GM12892 (cell line): ENCODE measurements around the gene KLHL18.

Experiments used
- DNase-seq: peaks from one replicate; pipeline ENCODE4 v3.0.0; 2011; ENCODE audit not compliant: insufficient read length
- FAIRE-seq: peaks from 2 replicates; lab custom pipeline; 2011; peaks lifted over from hg19 to GRCh38; lab: Jason Lieb, UNC
- POLR2A ChIP-seq: IDR thresholded peaks from 2 replicates; pipeline ENCODE4 v1.6.1; 2011; ENCODE audit warnings: low read depth, low read length, control low read depth
- POLR2AphosphoS5 ChIP-seq: IDR thresholded peaks from 2 replicates; pipeline ENCODE4 v1.6.1; 2011; ENCODE audit warnings: low read depth, low read length, control low read depth
- TAF1 ChIP-seq: IDR thresholded peaks from 2 replicates; pipeline ENCODE4 v1.6.1; 2011; ENCODE audit warnings: low read depth, mild to moderate bottlenecking, control low read depth, low read length, borderline replicate concordance

The KLHL18 gene

GRCh38 chr3:47323431-47324277 is 40.9 kb downstream of the KLHL18 start:
- DNase-seq (no peak), FAIRE-seq (peak; percentile 40)
- TF ChIP-seq TAF1 = no peak
- no peak for TF ChIP-seq POLR2AphosphoS5
- TF ChIP-seq POLR2A = no peak

- TF ChIP-seq POLR2A = no peak
- no peak for TF ChIP-seq POLR2AphosphoS5
- no peak for TF ChIP-seq TAF1
- no peak for FAIRE-seq
- peak; percentile 40 for DNase-seq
Observed at GRCh38 chr3:47324278-47324865, 41.6 kb downstream of the KLHL18 start.

- no peak for FAIRE-seq
- no peak for DNase-seq
- TF ChIP-seq POLR2A (no peak), TAF1 (no peak), POLR2AphosphoS5 (no peak)
Observed at GRCh38 chr3:47333907-47334306, 51.2 kb downstream of the KLHL18 start.

GRCh38 chr3:47337656-47338055 is 54.9 kb downstream of the KLHL18 start:
- FAIRE-seq = no peak
- DNase-seq = no peak
- TF ChIP-seq TAF1 = no peak
- TF ChIP-seq POLR2A = no peak
- no peak for TF ChIP-seq POLR2AphosphoS5

GRCh38 chr3:47339951-47340350 is 57.2 kb downstream of the KLHL18 start:
- TF ChIP-seq POLR2A = no peak
- TF ChIP-seq TAF1 = no peak
- no peak for TF ChIP-seq POLR2AphosphoS5
- DNase-seq (no peak), FAIRE-seq (no peak)

- no peak for TF ChIP-seq POLR2AphosphoS5
- no peak for TF ChIP-seq TAF1
- TF ChIP-seq POLR2A = no peak
- no peak for DNase-seq
- no peak for FAIRE-seq
Observed at GRCh38 chr3:47340866-47341265, 58.1 kb downstream of the KLHL18 start.

GRCh38 chr3:47342151-47342550 is 59.4 kb downstream of the KLHL18 start:
- TF ChIP-seq POLR2A = no peak
- TF ChIP-seq TAF1 = no peak
- TF ChIP-seq POLR2AphosphoS5 = no peak
- FAIRE-seq = no peak

GRCh38 chr3:47342812-47343211 is 60.1 kb downstream of the KLHL18 start:
- FAIRE-seq (no peak), DNase-seq (no peak)
- TF ChIP-seq TAF1 (no peak), POLR2AphosphoS5 (no peak), POLR2A (no peak)

More at GRCh38 chr3:47342151-47342550, 59.4 kb downstream of the KLHL18 start:
- DNase-seq = no peak

- DNase-seq (no peak), FAIRE-seq (no peak)
- no peak for TF ChIP-seq TAF1
- no peak for TF ChIP-seq POLR2A
Observed at GRCh38 chr3:47343471-47343971, 60.8 kb downstream of the KLHL18 start.

GRCh38 chr3:47344971-47345370 is 62.2 kb downstream of the KLHL18 start:
- FAIRE-seq = no peak
- TF ChIP-seq POLR2AphosphoS5 (no peak), POLR2A (no peak), TAF1 (no peak)
- no peak for DNase-seq

- TF ChIP-seq TAF1 (no peak), POLR2A (no peak), POLR2AphosphoS5 (no peak)
- peak; percentile 91 for FAIRE-seq
Observed at GRCh38 chr3:47347217-47347801, 64.6 kb downstream of the KLHL18 start.

More at GRCh38 chr3:47347217-47347801, 64.6 kb downstream of the KLHL18 start:
- peak; percentile 50 for DNase-seq
